GM20000 (cell line): Measurements from ENCODE around the gene FBXO41.

ENCODE experiments used
- DNase-seq: peaks from one replicate; pipeline ENCODE4 v3.0.0; 2012; ENCODE audit warnings: low spot score
- TF ChIP-seq, protein P1 (sequence below): IDR thresholded peaks from 2 replicates; pipeline ENCODE4 v1.5.1; 2012; ENCODE audit warnings: mild to moderate bottlenecking, control low read depth; ENCODE audit errors: extremely low read depth, missing control alignments

The FBXO41 gene

GRCh38 chr2:73249636-73250035 lies 34.6 kb downstream of the FBXO41 start:
- TF ChIP-seq, protein P1, sequence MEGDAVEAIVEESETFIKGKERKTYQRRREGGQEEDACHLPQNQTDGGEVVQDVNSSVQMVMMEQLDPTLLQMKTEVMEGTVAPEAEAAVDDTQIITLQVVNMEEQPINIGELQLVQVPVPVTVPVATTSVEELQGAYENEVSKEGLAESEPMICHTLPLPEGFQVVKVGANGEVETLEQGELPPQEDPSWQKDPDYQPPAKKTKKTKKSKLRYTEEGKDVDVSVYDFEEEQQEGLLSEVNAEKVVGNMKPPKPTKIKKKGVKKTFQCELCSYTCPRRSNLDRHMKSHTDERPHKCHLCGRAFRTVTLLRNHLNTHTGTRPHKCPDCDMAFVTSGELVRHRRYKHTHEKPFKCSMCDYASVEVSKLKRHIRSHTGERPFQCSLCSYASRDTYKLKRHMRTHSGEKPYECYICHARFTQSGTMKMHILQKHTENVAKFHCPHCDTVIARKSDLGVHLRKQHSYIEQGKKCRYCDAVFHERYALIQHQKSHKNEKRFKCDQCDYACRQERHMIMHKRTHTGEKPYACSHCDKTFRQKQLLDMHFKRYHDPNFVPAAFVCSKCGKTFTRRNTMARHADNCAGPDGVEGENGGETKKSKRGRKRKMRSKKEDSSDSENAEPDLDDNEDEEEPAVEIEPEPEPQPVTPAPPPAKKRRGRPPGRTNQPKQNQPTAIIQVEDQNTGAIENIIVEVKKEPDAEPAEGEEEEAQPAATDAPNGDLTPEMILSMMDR = no peak
- no peak for DNase-seq

DNA sequence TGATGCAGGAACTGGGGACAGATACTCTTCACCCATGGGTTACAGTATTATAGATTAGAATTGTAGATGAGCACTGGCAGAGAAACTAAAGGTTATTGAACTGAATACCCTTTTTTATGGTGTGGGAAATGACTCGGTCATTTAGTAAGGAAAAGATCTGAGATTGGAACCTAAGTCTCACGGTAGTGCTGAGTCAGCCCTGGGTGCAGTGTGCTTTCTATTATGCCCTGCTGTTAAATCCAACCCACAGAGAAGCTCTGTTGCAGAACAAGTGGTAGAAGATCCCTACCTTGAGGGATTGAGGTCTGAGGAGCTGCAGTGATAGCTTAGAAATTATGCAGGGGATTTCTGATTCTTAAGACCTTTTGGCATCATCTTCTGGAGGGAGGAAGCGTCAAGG lies 37.4 kb downstream of the FBXO41 start:
- TF ChIP-seq, protein P1 = no peak
- no peak for DNase-seq

- DNase-seq = no peak
- TF ChIP-seq, protein P1 = no peak
These were observed 39.7 kb downstream of the FBXO41 start for GRCh38 chr2:73244580-73244979.

DNA sequence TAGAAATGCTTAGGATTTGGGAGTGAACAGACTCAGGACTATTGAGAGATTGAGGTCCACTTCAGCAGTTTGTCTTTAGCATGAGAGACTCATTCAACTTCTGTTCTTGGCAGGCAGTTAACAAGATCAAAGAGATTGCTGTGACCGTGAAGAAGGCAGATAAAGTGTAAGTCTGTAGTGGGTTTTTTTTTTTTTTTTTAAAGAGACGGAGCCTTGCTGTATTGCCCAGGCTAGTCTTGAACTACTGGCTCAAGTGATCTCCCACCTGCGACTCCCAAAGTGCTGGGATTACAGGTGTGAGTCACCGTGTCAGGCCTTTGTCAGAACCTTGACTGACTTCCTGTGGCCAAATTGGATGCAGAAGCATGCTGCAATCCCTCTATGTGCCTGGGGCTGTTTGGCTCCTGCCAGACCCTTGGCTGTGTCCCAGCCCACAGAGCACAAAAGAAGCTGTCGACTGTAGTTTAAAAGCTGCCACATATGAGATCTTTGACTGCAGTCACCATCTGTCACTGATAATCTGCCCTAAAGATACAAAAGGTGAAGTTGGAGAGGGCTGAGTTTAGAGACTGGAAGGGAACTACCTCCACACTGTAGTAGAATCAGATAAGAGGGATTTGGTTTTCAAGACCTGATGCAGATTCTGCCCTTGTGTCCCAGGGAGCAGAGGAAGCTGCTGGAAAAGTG lies 40.3 kb downstream of the FBXO41 start:
- TF ChIP-seq, protein P1 = no peak
- DNase-seq = no peak

- DNase-seq = no peak
- TF ChIP-seq, protein P1 = no peak
These were observed 44.5 kb downstream of the FBXO41 start for GRCh38 chr2:73239776-73240175.

GRCh38 chr2:73238976-73239375 lies 45.3 kb downstream of the FBXO41 start:
- TF ChIP-seq, protein P1 = no peak
- DNase-seq = no peak

GRCh38 chr2:73238149-73238548 lies 46.1 kb downstream of the FBXO41 start:
- TF ChIP-seq, protein P1 = no peak
- DNase-seq = no peak
